HG03520 (cell line): ENCODE data around the gene SLC10A4.

Experiments
- ATAC-seq: cut with Tn5 transposase; IDR thresholded peaks from one replicate; pipeline ENCODE4 v1.9.1; 2021; ENCODE audit warnings: mild to moderate bottlenecking, moderate library complexity; ENCODE audit not compliant: unreplicated experiment

The SLC10A4 gene

GRCh38 chr4:48484494-48485168 lies 1.5 kb downstream of the SLC10A4 start:
- ATAC-seq: no peak

- no peak for ATAC-seq
These were observed 6.5 kb downstream of the SLC10A4 start for GRCh38 chr4:48489683-48490011.

- ATAC-seq: no peak
These were observed 7.0 kb downstream of the SLC10A4 start, which contains the start of gene ZAR1 for GRCh38 chr4:48490012-48490679. Gene ZAR1, plus strand, starts transcription at chr4:48490252. Its CDS starts 40 bp downstream, at chr4:48490292.

GRCh38 chr4:48490680-48491513 lies 7.8 kb downstream of the SLC10A4 start:
- no peak for ATAC-seq

- ATAC-seq: no peak
These were observed 8.5 kb downstream of the SLC10A4 start for GRCh38 chr4:48491514-48492176.

GRCh38 chr4:48493452-48494100 lies 10.4 kb downstream of the SLC10A4 start:
- ATAC-seq: no peak

GRCh38 chr4:48495941-48496340 lies 12.8 kb downstream of the SLC10A4 start:
- ATAC-seq: no peak

GRCh38 chr4:48498895-48499294 lies 15.8 kb downstream of the SLC10A4 start:
- no peak for ATAC-seq

- peak; percentile 75 for ATAC-seq
These were observed 16.5 kb downstream of the SLC10A4 start for GRCh38 chr4:48499551-48500066.

- ATAC-seq: no peak
These were observed 20.3 kb downstream of the SLC10A4 start for GRCh38 chr4:48503233-48504025.

GRCh38 chr4:48504026-48504330 lies 20.8 kb downstream of the SLC10A4 start:
- no peak for ATAC-seq

- no peak for ATAC-seq
These were observed 21.2 kb downstream of the SLC10A4 start for GRCh38 chr4:48504352-48504751.

- ATAC-seq: no peak
These were observed 23.6 kb downstream of the SLC10A4 start for GRCh38 chr4:48506716-48507115.

GRCh38 chr4:48509543-48509942 lies 26.4 kb downstream of the SLC10A4 start:
- ATAC-seq: no peak

- ATAC-seq: no peak
These were observed 35.0 kb downstream of the SLC10A4 start for GRCh38 chr4:48518143-48518542.

GRCh38 chr4:48526406-48526805 lies 43.3 kb downstream of the SLC10A4 start:
- no peak for ATAC-seq

- ATAC-seq: no peak
These were observed 55.2 kb downstream of the SLC10A4 start for GRCh38 chr4:48538358-48538757.
